ENCODE measurements around the gene CENPU. TPM values are rescaled to one million over a fixed set of nuclear protein-coding genes. Genes with fewer than 3 reads are reported as not detected.
"Not testable (repeated sequence)": the region's sequence is repeated elsewhere in the genome, so short reads cannot be mapped to it uniquely, and the experiment has no call there.

Gene CENPU
- total RNA-seq (2014; rRNA removed; shearing (Covaris generic)) = 64.1 and 83.3 TPM in 2 replicates

DNA sequence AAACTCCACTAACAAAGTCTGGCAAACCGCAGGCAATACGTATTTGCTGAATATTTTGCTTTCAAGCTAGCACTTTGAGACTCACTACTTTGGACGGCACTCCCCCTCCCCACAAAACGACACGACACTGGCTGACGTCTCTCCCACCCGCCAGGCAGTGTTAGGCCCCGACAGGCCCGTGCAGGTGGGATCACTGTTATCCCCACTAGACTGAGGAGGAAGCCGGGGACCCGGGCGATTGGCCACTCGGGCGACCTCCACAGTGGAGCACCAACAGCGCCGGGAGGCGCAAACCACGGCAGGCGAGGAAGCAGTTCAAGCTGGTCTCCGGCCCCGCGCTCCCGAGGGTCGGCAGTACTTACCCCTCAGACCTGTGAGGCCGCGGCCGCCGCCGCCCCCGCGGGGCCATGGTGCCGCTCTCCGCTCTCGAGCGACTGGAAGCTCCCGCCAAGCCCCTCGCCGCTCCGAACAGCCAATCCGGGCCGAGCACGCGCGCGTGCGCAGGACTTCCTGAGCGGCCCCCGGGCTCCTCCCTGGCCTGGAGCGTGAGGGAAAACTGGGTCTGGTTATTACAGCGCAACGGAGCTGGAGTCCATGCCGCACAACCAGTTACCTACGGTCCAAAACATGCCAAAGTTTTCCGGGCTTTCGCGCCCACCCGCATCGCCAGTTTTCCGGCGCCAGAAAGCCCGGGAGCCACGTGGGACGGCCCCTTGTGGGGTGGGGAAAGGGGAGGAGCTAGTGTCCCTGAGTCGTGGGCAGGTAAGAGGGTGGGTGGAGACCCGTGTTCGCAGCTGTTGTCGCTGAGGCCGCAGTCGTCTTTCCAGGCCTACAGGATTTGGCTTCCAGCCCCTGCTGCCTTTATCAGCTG, at the start of gene CENPU:
CENPU (minus strand) TSS at position 443 of the 871 bp plus-strand sequence; CDS start at position 409, 34 bp downstream.
- DNase-seq (ENCODE audit: low read depth) = peak; percentile 95

DNA sequence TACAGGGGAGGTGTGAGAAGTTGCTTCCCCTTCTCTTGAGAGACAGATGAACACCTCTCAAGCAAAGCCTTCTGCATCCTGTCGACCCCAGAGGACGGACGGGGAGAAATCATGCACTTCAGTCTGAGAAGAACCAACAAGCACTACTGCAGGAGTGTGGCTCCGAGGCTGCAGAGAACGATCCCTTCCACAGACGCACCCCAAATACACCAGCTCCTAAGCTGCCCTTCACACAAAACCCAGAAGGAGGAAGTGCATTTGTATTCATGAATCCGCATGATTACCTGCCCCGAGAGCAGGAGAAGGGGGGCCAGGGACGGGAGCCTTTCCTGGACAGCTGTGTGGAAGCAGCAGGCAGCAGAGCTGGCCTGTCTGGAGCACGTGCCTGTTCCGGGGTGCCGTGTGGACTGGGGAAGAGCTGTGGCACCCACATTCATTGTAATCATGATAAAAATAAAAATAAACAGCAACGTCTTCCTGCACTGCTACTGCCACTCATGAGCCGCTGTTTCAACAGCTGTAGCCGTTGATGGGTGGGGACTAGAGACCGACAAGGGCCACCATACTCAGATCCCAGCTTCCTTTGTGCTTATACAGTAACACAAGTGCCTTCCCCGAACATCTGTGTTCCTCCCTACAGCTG, 49.0 kb upstream of the CENPU start:
- DNase-seq (ENCODE audit: low read depth) = no peak

DNA sequence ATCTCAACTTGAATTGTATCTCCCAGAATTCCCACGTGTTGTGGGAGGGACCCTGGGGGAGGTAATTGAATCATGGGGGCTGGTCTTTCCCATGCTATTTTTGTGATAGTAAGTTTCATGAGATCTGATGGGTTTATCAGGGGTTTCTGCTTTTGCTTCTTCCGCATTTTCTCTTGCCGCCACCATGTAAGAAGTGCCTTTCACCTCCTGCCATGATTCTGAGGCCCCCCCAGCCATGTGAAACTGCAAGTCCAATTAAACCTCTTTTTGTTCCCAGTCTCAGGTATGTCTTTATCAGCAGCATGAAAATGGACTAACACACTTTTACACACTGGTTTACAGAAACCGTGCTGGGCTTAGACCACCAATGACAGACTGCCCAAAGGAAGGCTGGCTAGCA, 45.3 kb upstream of the CENPU start:
- not testable (repeated sequence) for DNase-seq (ENCODE audit: low read depth)

DNA sequence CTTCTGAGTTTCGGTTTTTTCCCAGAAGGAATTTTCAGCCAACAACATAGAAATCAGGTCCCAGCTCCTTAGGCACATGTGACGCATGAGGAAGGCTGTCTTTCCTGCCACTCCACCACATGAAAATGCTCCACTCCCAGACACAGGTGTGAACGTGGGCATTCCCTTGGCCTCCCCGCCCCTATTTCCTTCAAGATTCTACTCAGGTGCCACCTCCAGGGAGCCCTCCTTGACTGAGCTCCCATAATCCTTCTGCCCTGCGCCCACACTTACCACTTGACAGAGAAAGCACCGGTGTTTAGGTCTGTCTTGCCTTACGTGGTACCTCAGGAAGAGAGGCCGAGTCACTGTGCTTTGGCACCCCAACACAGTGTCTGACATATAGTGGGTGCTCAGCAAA, 44.4 kb upstream of the CENPU start:
- no peak for DNase-seq (ENCODE audit: low read depth)

DNA sequence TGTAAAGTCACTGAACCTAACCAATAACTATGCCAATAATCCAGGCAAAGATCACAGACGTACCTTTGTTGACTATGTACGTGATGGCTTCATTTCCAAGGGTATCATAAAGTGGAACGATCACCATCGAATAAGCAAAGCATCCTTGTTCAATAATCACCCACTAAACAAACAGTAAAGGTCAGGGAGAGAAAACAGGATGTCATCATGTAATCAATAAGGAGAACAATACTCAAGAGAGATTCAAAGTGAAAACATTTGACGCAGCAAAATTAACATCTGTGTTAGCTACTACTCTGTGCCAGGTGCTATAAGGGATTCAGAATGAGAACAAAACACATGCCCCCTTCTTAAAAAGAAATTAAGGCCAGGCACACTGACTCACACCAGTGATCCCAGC, 42.9 kb upstream of the CENPU start:
- no peak for DNase-seq (ENCODE audit: low read depth)

- no peak for DNase-seq (ENCODE audit: low read depth)
Measured at GRCh38 chr4:184775854-184776555, 42.1 kb upstream of the CENPU start.

DNA sequence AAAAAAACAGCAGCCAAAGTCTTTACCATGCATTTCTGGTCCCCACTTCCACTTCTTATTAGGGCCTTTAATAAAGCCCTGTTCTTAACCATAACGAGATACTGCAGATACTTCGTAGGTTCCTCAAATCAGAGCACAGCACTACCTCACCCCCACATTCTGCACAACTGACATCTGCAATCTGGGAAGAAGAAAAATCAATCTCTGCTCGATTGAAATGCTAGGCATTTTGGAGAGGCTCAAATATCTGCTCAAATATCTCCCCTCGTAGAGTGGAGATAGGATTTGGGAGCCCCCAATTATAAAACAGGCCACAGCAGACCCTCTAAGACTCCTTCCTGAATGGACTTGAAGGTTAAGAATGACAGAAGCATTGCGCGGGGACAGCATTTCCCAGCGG, 40.3 kb upstream of the CENPU start:
- no peak for DNase-seq (ENCODE audit: low read depth)

DNA sequence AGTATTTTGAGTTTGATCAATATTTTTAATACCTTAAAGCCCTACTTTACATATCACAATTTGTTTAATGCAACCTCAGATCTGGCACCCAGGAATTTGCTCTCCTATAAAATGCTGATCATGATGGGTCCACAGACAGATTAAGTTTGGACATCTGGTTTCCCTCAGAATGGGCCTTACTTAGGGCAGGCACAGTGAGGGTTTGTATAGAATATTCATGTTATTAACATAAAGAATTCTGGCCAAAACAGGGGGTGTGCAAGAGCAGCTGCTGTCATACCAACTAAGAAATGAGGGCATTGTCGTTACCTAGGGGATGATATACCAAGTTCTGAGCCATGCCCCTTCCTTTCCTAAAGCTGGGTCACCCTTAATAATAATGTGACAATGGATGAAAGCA, 37.5 kb upstream of the CENPU start:
- DNase-seq (ENCODE audit: low read depth) = no peak

DNA sequence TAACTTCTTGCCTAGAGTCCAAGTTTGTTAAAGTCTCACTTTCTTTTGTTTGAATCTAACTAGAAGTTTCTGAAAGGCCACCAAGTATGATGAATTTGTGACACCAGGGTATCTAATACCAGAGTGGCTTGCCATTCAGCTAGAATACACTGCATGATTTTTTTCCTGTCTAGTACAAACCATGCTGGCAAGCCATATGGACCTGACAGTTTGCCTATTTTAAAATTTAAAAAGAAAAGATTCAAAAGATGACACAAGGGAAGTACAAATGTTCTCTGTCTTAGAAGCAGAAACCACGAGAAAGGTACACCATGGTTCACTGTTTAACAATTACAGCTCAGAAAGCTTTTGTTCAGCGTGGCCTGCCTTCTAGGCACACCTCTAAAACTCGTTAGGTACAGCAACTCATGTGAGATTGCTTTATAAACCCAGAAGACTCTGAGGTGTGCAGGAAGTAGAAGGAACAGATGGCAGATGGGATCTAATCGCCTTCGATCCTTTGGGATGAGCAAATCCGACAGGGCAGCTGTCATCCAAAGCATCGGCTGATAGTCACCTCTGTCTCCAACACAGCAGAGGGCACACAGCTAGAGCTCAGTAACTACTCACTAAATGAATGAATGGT, 35.4 kb upstream of the CENPU start:
- DNase-seq (ENCODE audit: low read depth) = no peak

GRCh38 chr4:184768296-184768695, 34.4 kb upstream of the CENPU start:
- no peak for DNase-seq (ENCODE audit: low read depth)

GRCh38 chr4:184766446-184766845, 32.5 kb upstream of the CENPU start:
- DNase-seq (ENCODE audit: low read depth) = no peak

DNA sequence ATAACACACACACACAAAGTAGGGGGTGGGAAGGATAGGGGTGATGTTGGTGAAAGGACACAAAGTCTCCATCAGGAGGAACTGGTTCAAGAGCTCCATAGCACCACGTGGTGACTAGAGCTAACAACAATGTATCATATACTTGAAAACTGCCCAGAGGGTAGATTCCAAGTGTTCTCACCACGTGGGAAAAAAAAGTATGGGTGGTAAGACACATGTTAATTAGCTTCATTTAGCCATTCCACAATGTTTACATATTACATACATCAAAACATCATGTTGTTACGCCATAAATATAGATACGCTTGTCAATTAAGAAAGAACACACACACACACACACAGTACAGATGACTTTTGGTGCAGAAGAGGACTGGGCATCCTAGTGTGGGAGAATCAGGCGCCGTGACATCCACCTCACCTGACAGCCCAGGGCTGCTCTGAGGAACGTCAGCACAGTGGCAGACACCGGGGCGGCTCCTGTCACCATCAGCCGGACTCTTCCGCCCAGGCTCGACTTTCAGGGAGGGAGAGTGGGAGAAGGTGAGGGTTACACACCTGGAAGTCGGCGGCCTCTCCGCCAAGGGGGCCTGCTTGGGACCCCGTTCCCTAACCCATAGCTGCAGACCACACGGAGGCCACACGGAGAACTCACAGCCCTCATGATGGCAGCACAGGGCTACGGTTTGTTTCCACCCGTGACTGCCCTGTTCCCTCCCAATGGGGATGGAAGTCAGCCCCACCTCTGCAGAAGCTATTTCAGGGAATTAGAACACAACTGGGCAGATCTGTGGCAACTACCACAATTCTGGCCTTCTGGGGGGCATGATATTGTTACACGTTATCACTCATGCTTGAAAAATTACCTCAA, 31.8 kb upstream of the CENPU start:
- DNase-seq (ENCODE audit: low read depth) = no peak

DNA sequence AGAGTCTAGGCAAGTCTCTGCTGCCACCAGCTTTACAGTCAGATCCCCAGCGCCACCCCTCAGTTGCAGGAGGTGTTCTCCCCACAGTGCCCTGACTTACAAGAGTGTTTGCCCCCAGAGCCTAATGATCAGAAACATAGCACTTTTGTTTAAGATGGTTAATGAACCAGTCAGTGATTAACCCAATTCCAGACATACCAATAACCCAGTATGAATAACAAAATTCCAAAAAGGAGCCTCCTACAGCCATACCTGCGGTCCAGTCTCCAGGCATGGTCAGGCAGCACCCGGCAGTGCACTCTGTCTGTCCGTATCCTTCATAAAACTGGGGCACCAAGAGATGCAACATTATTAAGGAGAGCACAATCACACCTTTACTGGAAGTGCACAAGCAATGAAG, 30.7 kb upstream of the CENPU start:
- DNase-seq (ENCODE audit: low read depth) = no peak

- no peak for DNase-seq (ENCODE audit: low read depth)
Measured at GRCh38 chr4:184763150-184763780, 29.4 kb upstream of the CENPU start.

DNA sequence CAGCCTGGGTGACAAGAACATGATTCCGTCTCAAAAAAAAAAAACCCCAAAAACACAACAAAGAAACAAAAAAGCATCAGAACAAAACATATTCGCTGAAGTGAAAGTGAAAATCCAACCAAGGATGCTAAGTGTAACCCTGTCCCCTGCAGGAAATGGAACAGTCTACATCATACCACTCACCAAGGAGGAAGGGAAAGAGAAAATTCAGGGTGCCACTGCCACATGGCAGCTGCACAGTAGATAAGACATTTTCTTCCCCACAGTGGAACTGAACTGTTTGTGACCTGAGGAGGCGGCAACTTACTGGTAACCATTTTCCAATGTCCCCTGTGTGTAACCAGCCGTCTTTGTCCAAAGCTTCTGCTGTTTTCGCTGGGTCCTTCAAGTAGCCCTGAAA, 28.2 kb upstream of the CENPU start:
- DNase-seq (ENCODE audit: low read depth) = no peak

GRCh38 chr4:184760681-184761080, 26.8 kb upstream of the CENPU start:
- no peak for DNase-seq (ENCODE audit: low read depth)

DNA sequence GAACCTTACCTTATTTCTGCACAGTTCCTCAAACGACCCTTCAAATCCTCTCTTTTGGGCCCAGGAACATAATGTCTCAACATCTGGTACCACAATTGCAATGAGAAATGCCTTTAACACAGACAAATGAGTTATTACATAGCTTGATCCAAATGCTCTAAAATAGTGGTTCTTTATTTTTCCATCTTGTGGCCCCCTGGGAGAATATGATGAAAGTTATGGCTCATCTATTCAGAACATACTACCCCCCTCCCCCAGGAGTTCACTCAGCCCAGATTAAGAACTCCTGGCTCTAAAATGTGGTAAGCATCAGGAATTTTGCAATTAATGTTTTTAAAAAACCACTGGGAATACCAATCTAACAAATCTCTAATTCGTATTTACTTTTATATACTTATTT, 23.9 kb upstream of the CENPU start:
- DNase-seq (ENCODE audit: low read depth) = no peak

DNA sequence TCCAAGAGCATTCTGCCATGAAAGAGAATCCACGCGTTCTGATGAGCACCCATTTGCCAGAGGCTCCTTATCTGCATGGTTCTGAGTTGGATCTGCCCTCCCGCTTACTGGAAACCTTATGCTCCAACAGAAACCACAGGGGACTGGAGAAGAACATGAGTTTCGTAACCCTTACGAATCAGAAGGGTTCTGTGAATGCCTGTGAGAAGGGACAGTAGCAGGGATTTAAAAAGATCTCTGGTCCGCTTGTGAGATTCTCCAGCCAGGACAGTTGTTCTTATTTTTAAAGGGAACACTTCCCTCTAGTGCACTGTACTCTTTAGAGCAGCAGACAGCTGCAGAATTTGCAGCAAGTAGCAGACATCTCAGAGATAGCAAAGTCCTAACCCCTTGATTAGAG, 22.5 kb upstream of the CENPU start:
- peak; percentile 19 for DNase-seq (ENCODE audit: low read depth)

GRCh38 chr4:184755278-184755677, 21.4 kb upstream of the CENPU start:
- DNase-seq (ENCODE audit: low read depth) = peak; percentile 85

DNA sequence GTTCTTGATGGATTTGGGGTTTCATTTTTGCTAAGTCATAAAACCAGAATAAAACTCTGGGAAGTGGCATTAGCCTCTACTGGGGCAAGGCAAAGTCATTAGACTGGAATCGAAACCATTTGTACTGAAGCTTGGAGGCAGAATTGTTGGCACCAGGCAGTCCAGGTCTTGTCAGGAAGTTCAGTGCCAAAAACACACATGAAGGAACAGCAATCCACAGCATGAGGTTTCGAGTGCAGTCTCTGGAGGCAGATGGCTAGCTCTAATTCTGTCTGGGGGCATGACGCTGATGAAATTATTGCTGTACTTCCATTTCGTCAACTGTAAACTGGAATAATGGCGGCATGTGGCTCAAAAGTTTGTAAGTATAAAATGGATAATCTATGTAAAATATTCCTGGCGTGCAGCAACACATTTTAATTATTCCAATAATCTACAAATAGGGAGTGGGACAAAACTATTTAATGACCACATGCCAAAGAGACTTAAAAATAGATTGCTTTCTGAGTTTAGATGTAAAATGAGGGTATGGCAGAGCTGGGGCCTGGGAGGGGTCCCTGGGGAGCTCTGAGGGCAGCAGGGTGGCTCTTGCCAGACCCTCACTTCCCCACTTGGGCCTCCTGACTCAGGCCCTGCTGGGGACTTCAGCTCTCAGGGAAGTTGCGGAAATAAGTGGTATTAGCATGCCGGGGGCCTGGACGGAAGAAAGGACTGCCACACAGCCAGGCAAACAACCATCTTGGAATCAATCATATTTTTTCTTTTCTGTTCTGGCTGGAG, 18.8 kb upstream of the CENPU start:
- DNase-seq (ENCODE audit: low read depth) = no peak
